MM.1S (cell line): Measurements from ENCODE around the gene TMEM218.

Experiments used
- DNase-seq: peaks from one replicate; pipeline ENCODE4 v3.0.0-alpha.2; 2015
- H2AFZ ChIP-seq: fragments of 300-600 bp; sonication (generic); 2 replicates; pipeline ENCODE4 v1.6.0; 2016; ENCODE audit warnings: antibody characterized with exemption, low read length
- H3F3A ChIP-seq: fragments of 300-600 bp; sonication (generic); 2 replicates; pipeline ENCODE4 v1.6.1; 2016; ENCODE audit warnings: mild to moderate bottlenecking, antibody characterized with exemption, low read length, moderate library complexity, mixed read lengths; ENCODE audit not compliant: insufficient read depth
- H3K27ac ChIP-seq: fragments of 300-600 bp; sonication (generic); 2 replicates; pipeline ENCODE4 v1.5.1; 2016; ENCODE audit warnings: mild to moderate bottlenecking, low read length
- H3K27me3 ChIP-seq: fragments of 300-600 bp; sonication (generic); replicated peaks from 2 replicates; pipeline ENCODE4 v1.6.0; 2016; ENCODE audit warnings: low read length; ENCODE audit not compliant: insufficient read depth
- H3K36me3 ChIP-seq: fragments of 300-600 bp; sonication (generic); replicated peaks from 2 replicates; pipeline ENCODE4 v1.6.1; 2016; ENCODE audit warnings: mild to moderate bottlenecking, low read length, mixed read lengths; ENCODE audit not compliant: insufficient read depth
- H3K4me1 ChIP-seq: fragments of 300-600 bp; sonication (generic); 2 replicates; pipeline ENCODE4 v1.6.1; 2016; ENCODE audit warnings: low read length, mixed read lengths
- H3K4me2 ChIP-seq: fragments of 300-600 bp; sonication (generic); 2 replicates; pipeline ENCODE4 v1.6.0; 2016; ENCODE audit warnings: low read depth, low read length
- H3K4me3 ChIP-seq: fragments of 300-600 bp; sonication (generic); 2 replicates; pipeline ENCODE4 v1.5.1; 2016; ENCODE audit warnings: low read length, mixed read lengths
- H3K79me2 ChIP-seq: fragments of 300-600 bp; sonication (generic); 2 replicates; pipeline ENCODE4 v1.6.1; 2016; ENCODE audit warnings: mixed run types, low read length, mixed read lengths
- H3K9ac ChIP-seq: fragments of 300-600 bp; sonication (generic); 2 replicates; pipeline ENCODE4 v1.6.1; 2016; ENCODE audit warnings: low read length, mixed read lengths
- H3K9me2 ChIP-seq: fragments of 300-600 bp; sonication (generic); replicated peaks from 2 replicates; pipeline ENCODE4 v1.6.1; 2016; ENCODE audit warnings: mild to moderate bottlenecking, low read length, mixed read lengths; ENCODE audit not compliant: insufficient read depth
- H3K9me3 ChIP-seq: fragments of 300-600 bp; sonication (generic); replicated peaks from 2 replicates; pipeline ENCODE4 v1.6.1; 2016; ENCODE audit warnings: mild to moderate bottlenecking, low read length, mixed read lengths; ENCODE audit not compliant: insufficient read depth
- H4K20me1 ChIP-seq: fragments of 300-600 bp; sonication (generic); 2 replicates; pipeline ENCODE4 v1.6.1; 2016; ENCODE audit warnings: mild to moderate bottlenecking, low read length, moderate library complexity, mixed read lengths; ENCODE audit not compliant: insufficient read depth
- EZH2 ChIP-seq: fragments of 300-600 bp; sonication (generic); optimal IDR thresholded peaks from 2 replicates; pipeline ENCODE3; 2017; ENCODE audit warnings: low read depth, mild to moderate bottlenecking, antibody characterized with exemption, low read length, mixed read lengths
- EZH2phosphoT487 ChIP-seq: fragments of 300-600 bp; sonication (generic); IDR thresholded peaks from 2 replicates; pipeline ENCODE4 v1.6.1; 2018; ENCODE audit warnings: antibody characterized with exemption, low read length
- TF ChIP-seq, protein P1 (sequence below): fragments of 300-600 bp; sonication (generic); IDR thresholded peaks from 2 replicates; pipeline ENCODE4 v1.5.1; 2016; ENCODE audit warnings: antibody characterized with exemption, low read length, mixed read lengths

Gene TMEM218

GRCh38 chr11:125139778-125140177, 28.4 kb upstream of the TMEM218 start:
- Histone ChIP-seq H3K9me3 (no peaks in the 10 kb centered on the region), H3K4me2 (no peak overlapping the region), H2AFZ (no peak overlapping the region), H4K20me1 (no peaks in the 10 kb centered on the region), H3K27ac (no peak overlapping the region), H3K9me2 (no peaks in the 10 kb centered on the region), H3K4me3 (no peak overlapping the region), H3K36me3 (no peaks in the 10 kb centered on the region), H3K4me1 (no peaks in the 10 kb centered on the region), H3K79me2 (no peaks in the 10 kb centered on the region), H3K27me3 (no peaks in the 10 kb centered on the region), H3F3A (no peaks in the 10 kb centered on the region), H3K9ac (no peak overlapping the region)
- no peak for DNase-seq
- TF ChIP-seq EZH2phosphoT487 = no peak
- TF ChIP-seq, protein P1, sequence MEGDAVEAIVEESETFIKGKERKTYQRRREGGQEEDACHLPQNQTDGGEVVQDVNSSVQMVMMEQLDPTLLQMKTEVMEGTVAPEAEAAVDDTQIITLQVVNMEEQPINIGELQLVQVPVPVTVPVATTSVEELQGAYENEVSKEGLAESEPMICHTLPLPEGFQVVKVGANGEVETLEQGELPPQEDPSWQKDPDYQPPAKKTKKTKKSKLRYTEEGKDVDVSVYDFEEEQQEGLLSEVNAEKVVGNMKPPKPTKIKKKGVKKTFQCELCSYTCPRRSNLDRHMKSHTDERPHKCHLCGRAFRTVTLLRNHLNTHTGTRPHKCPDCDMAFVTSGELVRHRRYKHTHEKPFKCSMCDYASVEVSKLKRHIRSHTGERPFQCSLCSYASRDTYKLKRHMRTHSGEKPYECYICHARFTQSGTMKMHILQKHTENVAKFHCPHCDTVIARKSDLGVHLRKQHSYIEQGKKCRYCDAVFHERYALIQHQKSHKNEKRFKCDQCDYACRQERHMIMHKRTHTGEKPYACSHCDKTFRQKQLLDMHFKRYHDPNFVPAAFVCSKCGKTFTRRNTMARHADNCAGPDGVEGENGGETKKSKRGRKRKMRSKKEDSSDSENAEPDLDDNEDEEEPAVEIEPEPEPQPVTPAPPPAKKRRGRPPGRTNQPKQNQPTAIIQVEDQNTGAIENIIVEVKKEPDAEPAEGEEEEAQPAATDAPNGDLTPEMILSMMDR = no peak
- TF ChIP-seq EZH2 = no peak

GRCh38 chr11:125138966-125139365, 27.5 kb upstream of the TMEM218 start:
- Histone ChIP-seq H3K27me3 (no peaks in the 10 kb centered on the region), H3K79me2 (no peaks in the 10 kb centered on the region)

DNA sequence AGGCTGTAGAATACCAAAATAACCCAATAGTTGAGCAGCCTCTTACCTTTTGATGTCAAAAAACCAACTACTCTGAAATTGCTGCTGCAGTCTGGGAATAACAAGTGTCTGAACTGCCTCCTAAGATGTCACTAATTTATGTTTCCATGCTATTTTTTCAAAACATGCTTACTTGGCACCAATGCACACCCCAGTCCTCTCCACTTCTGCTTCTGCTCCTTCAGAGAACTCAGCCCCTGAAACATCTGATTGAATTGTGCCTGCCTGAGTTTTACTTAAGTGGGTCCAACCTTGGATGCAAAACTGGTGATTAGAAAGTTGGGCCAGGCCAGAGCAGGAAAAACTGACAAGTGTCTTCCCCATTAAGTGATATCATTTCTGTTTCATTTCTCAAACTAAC, 24.6 kb upstream of the TMEM218 start:
- no peaks in the 10 kb centered on the region for H3K9me2 ChIP-seq
- H3K27me3 ChIP-seq = no peaks in the 10 kb centered on the region
- no peak overlapping the region for H3K4me2 ChIP-seq
- H3K9ac ChIP-seq = no peak overlapping the region
- H3K4me1 ChIP-seq = no peaks in the 10 kb centered on the region
- H3F3A ChIP-seq = no peaks in the 10 kb centered on the region
- H3K27ac ChIP-seq = no peak overlapping the region
- no peak overlapping the region for H3K4me3 ChIP-seq
- TF ChIP-seq EZH2phosphoT487 (no peak), EZH2 (no peak)
- TF ChIP-seq, protein P1 = no peak
- H3K36me3 ChIP-seq = no peaks in the 10 kb centered on the region
- H4K20me1 ChIP-seq = no peaks in the 10 kb centered on the region
- DNase-seq = no peak
- H2AFZ ChIP-seq = no peak overlapping the region
- H3K79me2 ChIP-seq = no peaks in the 10 kb centered on the region
- no peaks in the 10 kb centered on the region for H3K9me3 ChIP-seq

More at GRCh38 chr11:125138966-125139365, 27.5 kb upstream of the TMEM218 start:
- no peak overlapping the region for H3K4me3 ChIP-seq
- no peak overlapping the region for H2AFZ ChIP-seq
- no peak overlapping the region for H3K4me2 ChIP-seq
- no peak overlapping the region for H3K9ac ChIP-seq
- no peaks in the 10 kb centered on the region for H3K36me3 ChIP-seq
- no peaks in the 10 kb centered on the region for H3F3A ChIP-seq
- H3K9me3 ChIP-seq = no peaks in the 10 kb centered on the region
- H3K4me1 ChIP-seq = no peaks in the 10 kb centered on the region
- H4K20me1 ChIP-seq = no peaks in the 10 kb centered on the region
- no peaks in the 10 kb centered on the region for H3K9me2 ChIP-seq
- no peak for TF ChIP-seq EZH2phosphoT487
- no peak for TF ChIP-seq EZH2
- TF ChIP-seq, protein P1 = no peak
- no peak overlapping the region for H3K27ac ChIP-seq
- no peak for DNase-seq
